GM12891 (cell line): ENCODE results near the gene SV2C.

Source experiments
- PAX5 ChIP-seq: IDR thresholded peaks from 2 replicates; pipeline ENCODE4 v1.6.1; 2011; ENCODE audit warnings: low read length, moderate library complexity, mild to moderate bottlenecking; ENCODE audit not compliant: insufficient read depth, severe bottlenecking
- POLR2A ChIP-seq: IDR thresholded peaks from 2 replicates; pipeline ENCODE4 v1.6.1; 2011; ENCODE audit warnings: low read depth, low read length, control low read depth
- POLR2AphosphoS5 ChIP-seq: IDR thresholded peaks from 2 replicates; pipeline ENCODE4 v1.6.1; 2011; ENCODE audit warnings: low read depth, low read length, control low read depth

DNA sequence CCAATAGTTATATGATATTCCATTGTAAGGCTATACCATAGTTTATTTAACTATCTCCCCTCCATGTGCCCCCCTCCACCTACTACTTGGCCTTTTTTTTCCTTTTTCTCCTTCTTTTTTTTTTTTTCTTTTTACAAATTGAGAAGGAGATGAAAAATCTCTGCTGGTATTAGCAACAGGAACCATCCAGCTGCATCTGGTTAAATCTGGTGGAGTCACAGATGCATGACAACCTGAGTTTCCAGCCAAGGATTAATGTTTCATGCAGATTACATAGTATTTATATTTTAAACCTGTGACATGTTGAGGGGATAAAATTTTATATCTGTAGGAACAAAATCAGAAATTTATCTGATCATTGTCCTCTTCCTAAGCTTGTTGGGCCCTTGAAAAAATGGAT is 191.4 kb downstream of the SV2C start:
- no peak for TF ChIP-seq POLR2AphosphoS5
- no peak for TF ChIP-seq POLR2A
- no peak for TF ChIP-seq PAX5
